ENCODE results near the gene ANKRD23.

DNA sequence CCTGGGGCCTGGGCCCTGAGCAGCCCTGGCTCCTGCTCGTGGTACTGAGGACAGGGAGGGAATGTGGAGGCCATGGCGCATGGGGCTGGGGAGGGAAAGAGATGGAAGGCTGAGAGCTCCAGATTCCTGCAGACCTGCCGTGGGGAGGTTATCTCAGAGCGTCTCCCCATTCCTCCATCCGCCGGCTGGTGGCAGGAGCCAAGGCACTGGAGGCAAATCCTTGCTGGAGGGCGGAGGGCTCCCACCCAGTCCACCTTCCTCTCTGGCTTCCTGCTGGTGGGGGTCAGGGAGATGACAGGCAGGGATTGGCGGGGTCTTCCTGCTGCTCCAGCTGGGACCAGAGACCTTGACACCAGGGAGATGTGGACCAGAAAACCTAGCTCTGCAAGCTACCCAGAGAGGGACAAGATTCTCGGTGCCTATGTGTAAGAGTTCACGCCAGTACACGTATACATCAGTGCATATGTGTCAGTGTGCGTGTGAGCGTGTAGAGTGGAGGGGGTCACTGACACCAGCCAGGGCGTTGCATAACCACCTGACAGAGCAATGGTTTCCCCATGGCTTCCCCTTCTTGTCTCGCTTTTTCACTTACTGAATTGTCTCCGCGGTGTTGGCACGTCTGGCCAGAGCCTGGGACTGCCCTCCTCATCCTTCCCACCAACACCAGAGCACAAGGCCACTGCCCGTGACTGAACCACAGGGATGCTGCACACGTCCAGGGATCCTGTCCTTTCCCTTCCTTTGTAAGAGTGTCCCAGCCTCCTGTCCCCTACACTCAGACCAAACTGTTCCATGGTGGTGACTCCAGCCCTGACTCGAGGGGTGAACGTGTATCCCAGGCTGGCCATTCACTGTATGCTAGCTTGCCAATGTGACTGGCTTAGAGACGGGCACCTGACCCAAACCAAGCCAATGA is 41.9 kb upstream of the ANKRD23 start:
- TF ChIP-seq CTCF (IDR thresholded peaks at IDR 0.05; ENCODE audit: low read length) (no peak), EZH2phosphoT487 (IDR thresholded peaks at IDR 0.05; ENCODE audit: low read length) (no peak), EZH2 (optimal IDR thresholded peaks at IDR 0.05; ENCODE audit: low read depth, low read length) (no peak)
